Ishikawa (cell line): ENCODE data around the gene CALCB.

Source experiments
- CEBPB ChIP-seq: IDR thresholded peaks from 2 replicates; pipeline ENCODE4 v1.6.1; 2012
- CREB1 ChIP-seq: IDR thresholded peaks from 2 replicates; pipeline ENCODE4 v1.6.1; 2012; ENCODE audit warnings: low read depth
- EGR1 ChIP-seq: IDR thresholded peaks from 2 replicates; pipeline ENCODE4 v1.6.1; 2012
- EP300 ChIP-seq: IDR thresholded peaks from 2 replicates; pipeline ENCODE4 v1.6.1; 2012; ENCODE audit warnings: borderline replicate concordance
- FOXM1 ChIP-seq: IDR thresholded peaks from 2 replicates; pipeline ENCODE4 v1.6.1; 2012; ENCODE audit warnings: low read depth, borderline replicate concordance
- NFIC ChIP-seq: IDR thresholded peaks from 2 replicates; pipeline ENCODE4 v1.6.1; 2012
- RAD21 ChIP-seq: IDR thresholded peaks from 2 replicates; pipeline ENCODE4 v1.6.1; 2012; ENCODE audit warnings: low read depth
- TAF1 ChIP-seq: IDR thresholded peaks from 2 replicates; pipeline ENCODE4 v1.6.1; 2012; ENCODE audit warnings: low read depth, mild to moderate bottlenecking
- TCF12 ChIP-seq: IDR thresholded peaks from 2 replicates; pipeline ENCODE4 v1.6.1; 2012; ENCODE audit warnings: low read depth
- TEAD4 ChIP-seq: IDR thresholded peaks from 2 replicates; pipeline ENCODE4 v1.6.1; 2012
- YY1 ChIP-seq: IDR thresholded peaks from 2 replicates; pipeline ENCODE4 v1.6.1; 2012; ENCODE audit warnings: low read depth
- ZBTB7A ChIP-seq: IDR thresholded peaks from 2 replicates; pipeline ENCODE4 v1.6.1; 2012; ENCODE audit warnings: low read depth
- TF ChIP-seq, protein P1 (sequence below): IDR thresholded peaks from 2 replicates; pipeline ENCODE4 v1.6.1; 2012
- TF ChIP-seq, protein P2 (sequence below): IDR thresholded peaks from 2 replicates; pipeline ENCODE4 v1.6.1; 2012
- TF ChIP-seq, protein P3 (sequence below): IDR thresholded peaks from 2 replicates; pipeline ENCODE4 v1.6.1; 2012; ENCODE audit warnings: low read depth, mild to moderate bottlenecking

Gene CALCB

DNA sequence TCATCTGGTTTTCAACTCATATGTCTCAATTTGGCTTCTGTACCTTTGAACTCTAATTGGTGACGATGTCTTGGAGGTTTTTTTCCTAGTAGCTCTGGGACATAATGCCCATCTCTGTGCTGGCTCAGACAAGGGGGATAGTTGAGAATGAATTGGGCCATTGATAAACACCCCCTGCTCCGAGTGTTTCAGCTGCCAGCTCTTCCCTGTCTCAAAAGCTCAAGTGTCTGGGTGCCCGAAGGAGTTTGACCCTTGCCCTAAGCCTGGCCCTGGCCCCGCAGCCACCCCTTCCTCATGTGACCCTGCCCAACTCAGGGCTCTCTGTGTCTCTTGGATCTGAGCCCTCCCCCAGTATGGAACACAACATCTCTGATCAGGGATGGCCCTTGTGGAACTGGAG is 44.4 kb downstream of the CALCB start:
- no peak for TF ChIP-seq RAD21
- TF ChIP-seq EGR1: no peak
- no peak for TF ChIP-seq NFIC
- TF ChIP-seq CREB1: no peak
- TF ChIP-seq, protein P1, sequence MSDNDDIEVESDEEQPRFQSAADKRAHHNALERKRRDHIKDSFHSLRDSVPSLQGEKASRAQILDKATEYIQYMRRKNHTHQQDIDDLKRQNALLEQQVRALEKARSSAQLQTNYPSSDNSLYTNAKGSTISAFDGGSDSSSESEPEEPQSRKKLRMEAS: no peak
- TF ChIP-seq, protein P2, sequence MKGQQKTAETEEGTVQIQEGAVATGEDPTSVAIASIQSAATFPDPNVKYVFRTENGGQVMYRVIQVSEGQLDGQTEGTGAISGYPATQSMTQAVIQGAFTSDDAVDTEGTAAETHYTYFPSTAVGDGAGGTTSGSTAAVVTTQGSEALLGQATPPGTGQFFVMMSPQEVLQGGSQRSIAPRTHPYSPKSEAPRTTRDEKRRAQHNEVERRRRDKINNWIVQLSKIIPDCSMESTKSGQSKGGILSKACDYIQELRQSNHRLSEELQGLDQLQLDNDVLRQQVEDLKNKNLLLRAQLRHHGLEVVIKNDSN: no peak
- no peak for TF ChIP-seq EP300
- TF ChIP-seq CEBPB: no peak

DNA sequence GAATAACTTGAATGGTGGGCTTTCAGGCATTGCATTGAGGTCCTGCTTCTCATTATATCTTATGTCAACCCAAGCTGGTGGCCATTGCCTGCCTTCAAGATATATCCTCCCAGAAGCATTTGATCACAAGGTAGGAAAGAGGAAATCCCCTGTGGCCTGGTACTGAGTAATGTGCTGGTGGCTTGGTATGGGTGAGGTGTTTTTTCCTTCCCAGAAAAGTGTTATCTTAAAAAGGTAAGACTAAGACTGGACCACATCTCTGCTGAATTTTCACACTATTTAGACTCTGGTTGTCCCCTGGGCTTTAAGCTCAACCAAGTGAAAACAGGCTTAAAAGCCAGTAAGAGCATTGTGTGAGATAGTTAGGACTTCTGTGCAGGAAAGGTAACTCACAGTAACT is 45.0 kb downstream of the CALCB start:
- TF ChIP-seq, protein P2: no peak
- TF ChIP-seq YY1 (no peak), CREB1 (no peak), EP300 (no peak), CEBPB (no peak), TCF12 (no peak), EGR1 (no peak), TEAD4 (no peak), TAF1 (no peak), RAD21 (no peak), NFIC (no peak), ZBTB7A (no peak), FOXM1 (no peak)
- TF ChIP-seq, protein P1: no peak
- TF ChIP-seq, protein P3, sequence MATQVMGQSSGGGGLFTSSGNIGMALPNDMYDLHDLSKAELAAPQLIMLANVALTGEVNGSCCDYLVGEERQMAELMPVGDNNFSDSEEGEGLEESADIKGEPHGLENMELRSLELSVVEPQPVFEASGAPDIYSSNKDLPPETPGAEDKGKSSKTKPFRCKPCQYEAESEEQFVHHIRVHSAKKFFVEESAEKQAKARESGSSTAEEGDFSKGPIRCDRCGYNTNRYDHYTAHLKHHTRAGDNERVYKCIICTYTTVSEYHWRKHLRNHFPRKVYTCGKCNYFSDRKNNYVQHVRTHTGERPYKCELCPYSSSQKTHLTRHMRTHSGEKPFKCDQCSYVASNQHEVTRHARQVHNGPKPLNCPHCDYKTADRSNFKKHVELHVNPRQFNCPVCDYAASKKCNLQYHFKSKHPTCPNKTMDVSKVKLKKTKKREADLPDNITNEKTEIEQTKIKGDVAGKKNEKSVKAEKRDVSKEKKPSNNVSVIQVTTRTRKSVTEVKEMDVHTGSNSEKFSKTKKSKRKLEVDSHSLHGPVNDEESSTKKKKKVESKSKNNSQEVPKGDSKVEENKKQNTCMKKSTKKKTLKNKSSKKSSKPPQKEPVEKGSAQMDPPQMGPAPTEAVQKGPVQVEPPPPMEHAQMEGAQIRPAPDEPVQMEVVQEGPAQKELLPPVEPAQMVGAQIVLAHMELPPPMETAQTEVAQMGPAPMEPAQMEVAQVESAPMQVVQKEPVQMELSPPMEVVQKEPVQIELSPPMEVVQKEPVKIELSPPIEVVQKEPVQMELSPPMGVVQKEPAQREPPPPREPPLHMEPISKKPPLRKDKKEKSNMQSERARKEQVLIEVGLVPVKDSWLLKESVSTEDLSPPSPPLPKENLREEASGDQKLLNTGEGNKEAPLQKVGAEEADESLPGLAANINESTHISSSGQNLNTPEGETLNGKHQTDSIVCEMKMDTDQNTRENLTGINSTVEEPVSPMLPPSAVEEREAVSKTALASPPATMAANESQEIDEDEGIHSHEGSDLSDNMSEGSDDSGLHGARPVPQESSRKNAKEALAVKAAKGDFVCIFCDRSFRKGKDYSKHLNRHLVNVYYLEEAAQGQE: no peak

DNA sequence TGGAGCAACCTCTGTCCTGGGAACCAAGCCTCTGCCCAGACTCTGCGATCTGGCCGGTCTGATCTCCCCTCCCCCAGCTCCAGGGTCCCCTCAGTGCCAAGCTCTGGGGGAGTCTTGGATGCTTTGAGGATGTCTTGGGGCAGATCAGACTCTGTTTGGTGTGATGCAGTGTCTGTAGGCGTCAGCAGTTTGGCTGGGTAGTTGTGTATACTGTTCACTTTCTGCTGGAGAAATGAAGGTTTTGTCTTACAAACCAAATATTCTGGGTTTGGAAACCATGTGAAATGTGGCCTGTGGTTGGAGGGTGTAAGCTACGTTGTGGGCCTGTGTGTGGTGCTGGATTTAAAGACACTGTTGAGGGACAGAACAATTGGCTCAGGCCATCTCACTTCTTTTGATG is 46.0 kb downstream of the CALCB start:
- TF ChIP-seq, protein P3: no peak
- TF ChIP-seq CREB1: no peak

DNA sequence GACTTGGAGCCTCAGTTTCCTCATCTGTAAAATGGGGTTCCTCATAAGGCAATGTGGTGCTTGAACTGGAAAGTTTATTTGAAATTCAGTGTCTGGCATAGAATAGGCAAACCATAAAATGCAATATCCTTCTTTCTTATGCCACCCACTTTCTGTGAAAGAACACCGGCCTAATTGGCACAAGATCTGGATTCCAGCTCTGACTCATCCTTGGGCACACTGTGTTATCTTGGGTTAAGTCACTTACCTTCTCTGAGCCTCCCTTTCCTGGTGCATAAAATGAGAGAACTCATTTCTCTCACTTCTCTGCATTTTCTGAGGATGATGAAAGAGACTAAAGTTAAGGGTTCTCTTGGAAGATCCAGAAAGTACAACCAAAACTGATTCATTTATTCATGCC is 46.4 kb downstream of the CALCB start:
- TF ChIP-seq ZBTB7A (no peak), RAD21 (no peak), EP300 (no peak), TCF12 (no peak), EGR1 (no peak)
- TF ChIP-seq, protein P1: no peak
- TF ChIP-seq, protein P3: no peak
- TF ChIP-seq, protein P2: no peak

DNA sequence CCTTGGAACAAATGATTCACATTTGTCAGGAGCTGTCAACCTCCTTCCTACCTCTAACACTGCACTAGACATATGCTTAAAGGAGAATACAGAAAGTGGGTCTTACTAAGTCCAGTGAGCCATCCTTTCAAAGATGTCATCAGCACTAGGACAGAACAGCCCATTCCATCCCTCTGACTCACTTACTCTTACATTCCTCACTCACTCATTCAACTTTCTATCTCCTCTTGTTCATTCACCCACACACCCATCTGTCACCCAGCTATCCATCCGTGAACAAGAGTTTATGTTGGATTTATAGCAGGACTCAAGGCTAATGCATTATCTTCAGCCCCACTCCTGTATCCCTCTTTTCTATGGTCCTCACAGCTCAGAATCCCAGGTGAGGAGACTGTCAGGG is 50.5 kb downstream of the CALCB start:
- TF ChIP-seq TCF12: no peak
- no peak for TF ChIP-seq YY1
